DMS79 (cell line): ENCODE measurements around the gene PLLP.
"Not testable (repeated sequence)": the region's sequence is repeated elsewhere in the genome, so short reads cannot be mapped to it uniquely, and the experiment has no call there.

ENCODE experiments used
- DNase-seq: peaks from one replicate; lab custom pipeline; 2025; lab: John Stamatoyannopoulos, UW

The PLLP gene

GRCh38 chr16:57303021-57303909 is 18.8 kb upstream of the PLLP start:
- no peak for DNase-seq

DNA sequence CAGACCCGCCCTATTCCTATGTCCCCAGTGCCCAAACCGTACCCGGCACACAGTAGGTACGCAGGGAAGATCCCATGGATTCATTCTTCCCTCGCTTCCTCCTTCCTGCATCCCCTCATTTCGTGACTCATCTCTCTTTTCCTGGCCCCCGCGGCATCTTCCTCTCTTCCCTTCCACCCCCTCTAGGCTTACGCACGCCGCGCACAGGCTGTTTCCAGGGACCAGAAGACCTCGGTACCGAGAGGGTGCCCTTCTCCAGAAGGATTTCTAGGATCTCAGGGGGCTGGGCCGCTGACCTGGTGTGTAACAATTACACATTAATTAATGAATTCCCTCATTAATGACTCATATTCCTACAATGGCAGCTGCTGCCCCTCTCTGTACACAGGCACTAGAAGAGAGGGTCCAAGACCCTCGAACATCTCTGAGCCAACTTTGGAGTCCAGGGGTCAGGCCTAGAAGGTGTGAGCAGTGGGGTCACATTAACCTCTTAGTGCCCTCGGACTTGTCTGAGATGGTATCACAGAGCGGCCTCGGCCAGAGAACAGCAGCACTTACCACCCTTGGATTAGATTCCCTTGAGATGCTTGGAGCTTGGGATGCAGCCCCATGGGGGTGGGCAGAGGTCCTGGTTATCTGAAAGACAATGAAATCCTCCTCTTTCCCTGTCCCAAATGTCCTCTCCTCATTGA is 16.8 kb upstream of the PLLP start:
- DNase-seq = no peak

DNA sequence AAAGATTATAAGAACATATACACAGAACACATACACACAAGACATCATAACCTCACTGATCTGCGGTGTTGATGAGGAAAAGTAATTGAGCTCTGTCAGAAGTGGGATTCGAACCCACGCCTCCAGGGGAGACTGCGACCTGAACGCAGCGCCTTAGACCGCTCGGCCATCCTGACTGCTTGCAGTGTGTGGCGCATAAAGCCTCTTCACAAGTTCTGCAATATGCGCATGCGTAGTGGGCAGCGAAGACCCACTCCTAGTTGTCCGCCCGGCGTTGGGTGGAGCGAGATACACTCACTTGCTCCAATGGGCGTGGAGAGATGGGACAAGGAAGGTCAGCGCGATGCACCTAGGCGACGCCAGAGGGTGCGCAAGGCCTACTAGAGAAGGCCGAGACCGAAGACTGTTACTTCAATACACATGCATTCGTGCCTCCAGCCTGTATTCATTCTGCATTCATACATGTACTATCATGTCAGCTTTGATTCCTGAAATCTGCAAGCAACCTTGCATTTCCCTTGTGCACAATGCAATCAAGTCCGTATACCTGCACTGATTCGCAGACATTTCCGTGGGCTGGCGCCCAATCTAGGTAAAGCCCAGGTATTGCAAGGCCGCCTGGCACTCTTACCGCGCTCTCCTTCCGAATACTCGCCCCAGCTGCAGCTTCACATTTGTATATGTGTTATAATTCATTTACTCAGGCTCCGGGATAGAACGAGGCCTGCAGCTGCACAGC is 16.1 kb upstream of the PLLP start:
- peak; percentile 86 for DNase-seq

DNA sequence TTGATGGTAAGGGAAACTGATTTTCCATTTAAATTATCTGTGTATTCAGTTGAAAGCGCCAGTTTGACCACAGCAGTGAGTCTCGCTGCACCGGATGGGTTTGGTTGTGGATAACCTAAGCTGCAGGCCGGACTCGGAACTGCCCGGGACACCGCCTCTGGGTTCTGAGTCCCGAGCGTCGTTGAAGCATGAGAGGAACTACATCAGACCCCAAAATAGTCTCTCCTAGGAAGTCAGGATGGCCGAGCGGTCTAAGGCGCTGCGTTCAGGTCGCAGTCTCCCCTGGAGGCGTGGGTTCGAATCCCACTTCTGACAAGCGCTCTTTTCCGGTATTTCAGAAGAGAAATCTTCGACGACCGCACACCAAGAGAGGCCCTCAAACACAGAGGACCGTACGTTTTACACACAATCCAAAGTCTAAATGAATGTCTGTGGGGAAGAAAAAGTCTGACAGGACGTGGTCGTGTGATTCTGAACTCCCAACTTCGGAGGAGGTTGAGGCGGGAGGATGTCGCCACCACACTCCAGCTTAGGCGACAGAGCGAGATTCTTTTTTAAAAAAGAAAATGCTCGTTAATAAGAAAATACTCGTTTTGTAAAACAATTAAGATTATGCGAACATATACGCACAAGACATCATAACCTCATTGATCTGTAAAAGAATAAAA is 15.4 kb upstream of the PLLP start:
- no peak for DNase-seq

DNA sequence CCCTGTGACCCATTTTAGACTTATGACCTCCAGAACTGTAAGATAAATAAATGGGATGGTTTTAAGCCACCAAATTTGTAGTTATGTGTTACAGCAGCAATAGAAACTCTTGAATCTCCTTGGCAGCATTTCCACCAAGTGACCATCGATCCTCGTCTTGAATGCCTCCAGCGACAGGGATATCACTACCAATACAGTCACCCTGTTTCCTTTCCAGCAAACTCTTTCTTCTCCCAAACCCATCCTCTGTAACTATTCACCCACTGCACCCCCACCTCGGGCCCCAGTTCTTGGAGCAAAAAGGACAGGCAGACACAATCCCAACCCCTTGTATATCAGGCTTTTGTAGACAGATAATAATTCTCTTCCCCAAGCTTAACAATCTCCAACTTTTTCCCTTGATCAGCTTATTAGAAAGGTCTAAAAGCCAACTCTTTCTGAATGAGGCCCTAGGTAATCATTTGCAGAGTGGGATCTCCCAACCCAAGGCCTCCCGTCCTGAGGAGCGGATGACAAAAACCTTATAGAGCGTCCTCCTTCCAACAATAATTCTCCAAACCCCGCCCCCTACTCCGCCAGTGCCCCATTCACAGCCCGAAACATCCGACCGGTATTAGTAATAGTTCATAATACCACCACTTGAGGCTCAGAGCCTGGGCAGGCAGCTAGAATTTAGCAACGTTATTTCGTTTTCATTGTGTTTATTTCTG is 14.7 kb upstream of the PLLP start:
- no peak for DNase-seq

- no peak for DNase-seq
Measured at GRCh38 chr16:57297856-57298255, 13.4 kb upstream of the PLLP start.

GRCh38 chr16:57289391-57290257 is 5.2 kb upstream of the PLLP start:
- DNase-seq = no peak

DNA sequence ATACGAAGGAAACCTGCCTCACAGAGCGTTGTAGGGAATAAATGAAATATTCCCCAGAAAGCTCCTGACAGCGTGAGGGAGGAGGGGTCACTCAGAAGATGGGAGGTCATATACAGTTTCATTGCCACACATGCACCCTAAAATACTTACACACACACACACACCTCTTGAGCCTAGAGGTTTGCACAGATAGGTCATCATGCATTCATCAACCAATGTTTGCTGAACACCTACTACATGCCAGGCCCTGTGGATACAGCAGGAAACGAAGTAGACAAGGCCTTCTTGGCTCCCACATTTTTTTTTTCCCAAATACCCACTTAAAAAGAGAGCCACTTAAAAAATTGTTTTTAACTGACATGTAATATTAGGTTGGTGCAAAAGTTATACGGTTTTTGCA is 907 bp upstream of the PLLP start:
- no peak for DNase-seq

DNA sequence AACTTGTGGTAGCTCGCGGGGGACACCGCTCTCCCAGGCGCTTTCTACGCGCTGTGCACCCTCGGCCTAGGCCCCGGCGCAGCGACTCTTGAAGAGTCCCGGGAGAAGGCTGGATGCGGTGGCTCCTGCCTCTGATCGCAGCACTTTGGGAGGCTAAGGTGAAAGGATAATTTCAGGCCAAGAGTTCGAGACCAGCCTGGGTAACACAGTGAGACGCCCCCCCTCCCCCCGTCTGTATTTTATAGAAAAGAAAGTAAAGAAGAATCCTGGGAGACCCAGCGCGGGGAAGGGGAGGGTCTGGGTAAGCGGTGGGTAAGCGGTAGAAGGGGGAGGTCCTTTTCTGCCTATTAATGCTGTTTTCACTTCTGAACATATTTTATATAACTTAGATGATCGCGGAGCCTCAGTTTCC is 486 bp upstream of the PLLP start:
- DNase-seq = no peak

DNA sequence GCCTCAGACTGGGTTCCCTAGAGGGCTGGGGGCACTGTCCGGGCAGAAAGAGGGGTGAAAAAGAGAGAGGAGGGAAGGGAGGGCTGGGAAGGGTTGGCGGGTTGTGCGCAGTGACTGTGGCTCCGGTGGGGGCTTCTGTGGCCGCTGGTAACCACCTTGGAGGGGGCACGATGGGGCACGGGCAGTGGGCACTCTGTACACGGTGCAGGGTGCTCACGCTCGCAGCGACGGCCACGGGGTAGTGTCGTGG is 588 bp downstream of the PLLP start:
- no peak for DNase-seq

DNA sequence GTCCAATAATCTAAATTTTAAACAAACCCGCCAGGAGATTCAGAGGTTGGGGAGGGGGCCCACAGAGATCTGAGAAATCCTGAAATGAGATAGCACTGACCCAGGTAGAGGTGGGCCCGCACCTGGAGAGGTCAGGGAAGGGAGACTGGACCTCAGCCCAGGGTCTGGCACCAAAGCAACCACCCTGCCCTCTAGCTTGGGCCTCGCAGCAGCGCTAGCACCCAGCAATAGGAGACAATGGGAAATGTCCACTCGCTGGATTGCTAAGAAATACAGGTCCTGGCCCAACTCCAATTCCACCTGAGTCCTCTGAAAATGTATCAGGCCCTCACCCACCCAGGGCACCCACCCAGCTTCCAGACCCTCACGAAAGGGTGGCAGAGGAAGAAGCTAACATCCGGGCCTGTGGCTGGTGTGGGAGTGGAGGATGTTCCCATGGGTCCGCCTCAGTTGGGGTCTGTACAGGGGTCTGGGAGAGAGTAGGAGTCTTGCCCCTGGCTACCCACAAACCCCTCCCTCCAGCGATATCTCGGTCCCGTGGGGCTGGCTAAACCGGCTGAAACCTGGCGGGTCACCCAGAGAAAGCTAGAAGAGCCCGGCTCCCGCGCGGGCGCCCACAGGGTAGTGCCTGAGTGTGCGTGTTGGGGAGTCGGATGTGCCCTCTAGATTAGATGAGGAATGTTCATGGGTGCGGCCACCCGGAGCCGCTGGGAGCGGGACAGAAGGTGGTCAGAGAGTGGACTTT is 1.1 kb downstream of the PLLP start:
- no peak for DNase-seq

DNA sequence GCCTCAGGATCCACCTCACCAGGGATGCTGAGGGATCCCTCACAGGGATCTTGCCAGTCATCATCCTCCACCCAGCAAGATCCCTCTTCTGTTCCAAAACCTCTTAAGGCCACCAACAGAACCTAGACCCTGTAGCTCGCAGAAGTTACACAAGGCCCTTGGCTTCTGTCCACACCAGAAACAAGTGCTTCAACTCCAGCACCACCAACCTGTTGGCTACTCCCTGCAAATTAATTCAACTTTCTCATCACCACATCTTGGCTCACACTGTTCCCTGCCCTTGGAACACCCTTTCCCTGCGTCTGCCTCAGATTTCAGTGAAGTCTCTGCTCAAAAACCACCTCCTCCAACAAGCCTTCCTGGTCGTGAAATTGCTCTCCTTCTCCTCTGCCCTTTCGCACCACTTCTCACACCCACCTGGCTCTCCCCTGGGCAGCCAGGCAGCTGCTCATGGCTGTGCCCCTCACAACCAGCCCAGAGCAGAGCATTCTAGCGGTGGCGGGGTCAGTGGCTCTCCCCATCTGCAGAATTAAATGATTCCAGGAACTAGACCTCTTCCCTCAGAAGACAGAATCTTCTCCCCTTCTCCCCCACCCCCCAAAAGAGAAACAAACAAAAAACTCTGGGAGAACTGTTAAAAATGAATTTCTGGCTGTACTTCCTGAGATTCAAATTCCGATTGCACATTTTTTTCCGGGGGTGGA is 1.8 kb downstream of the PLLP start:
- DNase-seq = no peak

- DNase-seq = no peak
Measured at GRCh38 chr16:57281791-57282190, 2.7 kb downstream of the PLLP start.

GRCh38 chr16:57279780-57280638 is 4.5 kb downstream of the PLLP start:
- DNase-seq = no peak

DNA sequence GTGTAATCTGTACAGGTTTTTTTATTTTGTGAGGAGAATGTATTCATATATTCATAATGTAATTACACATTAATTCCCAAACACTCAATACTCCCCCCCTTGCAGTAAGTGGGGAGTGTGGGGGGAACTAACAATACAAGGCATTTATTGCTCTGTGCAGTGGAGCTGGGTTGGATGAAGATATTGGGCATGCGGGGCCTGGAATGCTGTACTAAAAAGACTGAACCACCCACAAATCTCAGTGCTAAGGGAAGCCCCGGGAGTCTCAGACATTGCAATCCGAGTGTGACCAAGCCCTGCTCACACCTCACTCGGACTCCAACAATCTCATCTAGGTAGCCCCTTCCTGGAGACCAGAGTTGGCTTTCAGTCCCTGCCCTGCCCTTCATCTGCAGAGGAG is 6.0 kb downstream of the PLLP start:
- DNase-seq = no peak

- DNase-seq = no peak
Measured at GRCh38 chr16:57277586-57277985, 6.9 kb downstream of the PLLP start.

GRCh38 chr16:57276596-57276995 is 7.9 kb downstream of the PLLP start:
- DNase-seq = no peak

GRCh38 chr16:57275946-57276345 is 8.5 kb downstream of the PLLP start:
- DNase-seq = not testable (repeated sequence)

- no peak for DNase-seq
Measured at GRCh38 chr16:57273826-57274225, 10.6 kb downstream of the PLLP start.
